GM19467 (cell line): ENCODE measurements around the gene KRT78.

ENCODE experiments used
- ATAC-seq: cut with Tn5 transposase; IDR thresholded peaks from one replicate; pipeline ENCODE4 v1.9.1; 2021; ENCODE audit warnings: mild to moderate bottlenecking, moderate library complexity; ENCODE audit not compliant: unreplicated experiment

Gene KRT78

GRCh38 chr12:52838609-52839435 lies 10.0 kb downstream of the KRT78 start:
- ATAC-seq: no peak

GRCh38 chr12:52837781-52838608 lies 10.8 kb downstream of the KRT78 start:
- no peak for ATAC-seq

GRCh38 chr12:52837413-52837741 lies 11.4 kb downstream of the KRT78 start:
- ATAC-seq: no peak

GRCh38 chr12:52836491-52837412 lies 12.0 kb downstream of the KRT78 start:
- ATAC-seq: no peak

- ATAC-seq: no peak
Measured at GRCh38 chr12:52836042-52836466, 12.7 kb downstream of the KRT78 start.

GRCh38 chr12:52835271-52836041 lies 13.3 kb downstream of the KRT78 start:
- no peak for ATAC-seq

- ATAC-seq: no peak
Measured at GRCh38 chr12:52834727-52835001, 14.1 kb downstream of the KRT78 start.

GRCh38 chr12:52833922-52834726 lies 14.7 kb downstream of the KRT78 start, which contains the start of gene KRT79:
KRT79 (minus strand) TSS chr12:52834311; CDS start chr12:52834260, 51 bp downstream.
- ATAC-seq: no peak

GRCh38 chr12:52832985-52833905 lies 15.5 kb downstream of the KRT78 start:
- no peak for ATAC-seq

- ATAC-seq: no peak
Measured at GRCh38 chr12:52832451-52832850, 16.3 kb downstream of the KRT78 start.

- ATAC-seq: no peak
Measured at GRCh38 chr12:52831251-52831650, 17.5 kb downstream of the KRT78 start.

- ATAC-seq: no peak
Measured at GRCh38 chr12:52829986-52830770, 18.6 kb downstream of the KRT78 start.

GRCh38 chr12:52828591-52829021 lies 20.2 kb downstream of the KRT78 start:
- ATAC-seq: no peak

- no peak for ATAC-seq
Measured at GRCh38 chr12:52828156-52828555, 20.6 kb downstream of the KRT78 start.

GRCh38 chr12:52827499-52828090 lies 21.2 kb downstream of the KRT78 start:
- no peak for ATAC-seq

- no peak for ATAC-seq
Measured at GRCh38 chr12:52826611-52827498, 21.9 kb downstream of the KRT78 start.
